K562 (cell line): ENCODE measurements around the gene PPIE. TPM values are rescaled to one million over a fixed set of nuclear protein-coding genes. Genes with fewer than 3 reads are reported as not detected.

ENCODE experiments used
- ATAC-seq: fragments of 200-7000 bp; cut with Tn5 transposase; 3 replicates; pipeline ENCODE4 v1.9.1; 2020; ENCODE audit warnings: moderate library complexity
- BruUV-seq: library from RNA; stranded (reverse); fragments of 400-500 nt; replicated peaks from 2 replicates; lab custom pipeline; 2021; lab: Mats Ljungman, UMichigan
- CTCF ChIA-PET: fragments of 300-600 bp; formaldehyde crosslinking; extraction: SDS; loops from one replicate; lab custom pipeline; 2021; ENCODE audit warnings: low intra/inter-chr PET ratio; lab: Yijun Ruan, JAX
- POLR2A ChIA-PET: fragments of 300-600, 350-650 bp; sonication (Branson Sonifier 250); formaldehyde crosslinking; extraction: SDS; loops from one replicate; lab custom pipeline; 2021; ENCODE audit warnings: antibody characterized with exemption, inconsistent platforms; lab: Yijun Ruan, JAX
- DNase-seq, 4 experiments: peaks; one replicate each; pipeline versions ENCODE4 v3.0.0 to v3.0.0-alpha.2; 2011 to 2018; ENCODE audit warnings: low spot score in 3 of 4, mixed read lengths in 3 of 4; ENCODE audit errors: extremely low read depth in 1 of 4
- FAIRE-seq: peaks from 2 replicates; lab custom pipeline; 2011; peaks lifted over from hg19 to GRCh38; lab: Jason Lieb, UNC
- H2AFZ ChIP-seq: 2 replicates; pipeline ENCODE4 v1.6.0; 2011; ENCODE audit warnings: low read depth, low read length, control low read depth, inconsistent platforms
- H3K27ac ChIP-seq: fragments of 200-600 bp; 3 replicates; pipeline ENCODE4 v1.8.0; 2011; ENCODE audit warnings: low read depth, mild to moderate bottlenecking, control low read depth, inconsistent platforms, low read length, moderate library complexity, mixed read lengths; ENCODE audit errors: extremely low read depth
- H3K27me3 ChIP-seq, 2 experiments: fragments of 300-600 bp in 1 of 2; 2 replicates in 1 of 2; 3 replicates in 1 of 2; pipeline versions ENCODE4 v1.6.0 to v1.8.0; 2011; ENCODE audit warnings: inconsistent platforms in 2 of 2, low read length in 2 of 2, mild to moderate bottlenecking in 1 of 2, mixed read lengths in 1 of 2, moderate library complexity in 1 of 2; ENCODE audit not compliant: control insufficient read depth in 2 of 2, insufficient read depth in 2 of 2
- H3K36me3 ChIP-seq: fragments of 300-600 bp; 3 replicates; pipeline ENCODE4 v1.8.0; 2011; ENCODE audit warnings: mild to moderate bottlenecking, low read length, inconsistent platforms; ENCODE audit not compliant: control insufficient read depth, insufficient read depth
- H3K4me1 ChIP-seq, 2 experiments: fragments of 200-600 bp in 1 of 2; replicated peaks in 1 of 2; 2 replicates in 1 of 2; 3 replicates in 1 of 2; pipeline versions ENCODE4 v1.5.1 to v1.8.0; 2011; ENCODE audit warnings: inconsistent platforms in 2 of 2, low read length in 2 of 2, mild to moderate bottlenecking in 1 of 2, mixed read lengths in 1 of 2, moderate library complexity in 1 of 2; ENCODE audit not compliant: control insufficient read depth in 2 of 2, insufficient read depth in 2 of 2
- H3K4me2 ChIP-seq: 2 replicates; pipeline ENCODE4 v1.6.1; 2011; ENCODE audit warnings: low read length, control low read depth, inconsistent platforms, mixed read lengths; ENCODE audit not compliant: insufficient read depth
- H3K4me3 ChIP-seq: fragments of 200-600 bp; sonication (generic), shearing (Covaris generic); 2 replicates; pipeline ENCODE4 v1.5.1; 2016; ENCODE audit warnings: control low read depth, inconsistent platforms
- H3K79me2 ChIP-seq: fragments of 200-600 bp; 3 replicates; pipeline ENCODE4 v1.8.0; 2011; ENCODE audit warnings: low read length, inconsistent platforms; ENCODE audit not compliant: control insufficient read depth, insufficient read depth
- H3K9ac ChIP-seq, 2 experiments: 2 replicates each; pipeline versions ENCODE4 v1.6.0 to v1.6.1; 2011; ENCODE audit warnings: low read depth in 2 of 2, low read length in 2 of 2, control low read depth in 1 of 2, inconsistent platforms in 1 of 2, mild to moderate bottlenecking in 1 of 2, mixed read lengths in 1 of 2; ENCODE audit not compliant: insufficient read depth in 1 of 2
- H3K9me1 ChIP-seq: one replicate; pipeline ENCODE4 v1.6.0; 2011; ENCODE audit warnings: inconsistent platforms, mild to moderate bottlenecking, low read length, moderate library complexity; ENCODE audit not compliant: control insufficient read depth, insufficient read depth
- H3K9me3 ChIP-seq: replicated peaks from 2 replicates; pipeline ENCODE4 v1.5.1; 2011; ENCODE audit warnings: low read depth, low read length, inconsistent platforms; ENCODE audit not compliant: control insufficient read depth, insufficient read depth
- H4K20me1 ChIP-seq: replicated peaks from 2 replicates; pipeline ENCODE4 v1.6.1; 2011; ENCODE audit warnings: low read length, inconsistent platforms, mixed read lengths; ENCODE audit not compliant: control insufficient read depth, insufficient read depth
- CCAR2 ChIP-seq: fragments of 200-400 bp; formaldehyde crosslinking; IDR thresholded peaks from 2 replicates; pipeline ENCODE4 v1.6.1; 2017; ENCODE audit warnings: mild to moderate bottlenecking, low read depth, low read length
- HSF4 ChIP-seq: fragments of 250-450 bp; sonication (Bioruptor Pico); IDR thresholded peaks from 2 replicates; pipeline ENCODE4 v2.1.2; 2022; ENCODE audit warnings: mild to moderate bottlenecking, moderate library complexity, borderline replicate concordance
- KAT8 ChIP-seq: fragments of 450-650 bp; IDR thresholded peaks from 2 replicates; pipeline ENCODE4 v1.6.1; 2016; ENCODE audit warnings: low read depth, mild to moderate bottlenecking
- ZBTB12 ChIP-seq: fragments of 250-450 bp; sonication (Bioruptor Pico); IDR thresholded peaks from 2 replicates; pipeline ENCODE4 v1.4.0; 2020
- WGBS: fragments of 100-300 bp; shearing (Covaris generic); methylation state at CpG from one replicate; pipeline ENCODE4 v1.1.6; 2016; ENCODE audit warnings: low coverage, mixed read lengths; ENCODE audit not compliant: insufficient coverage; ENCODE audit errors: missing lambda C conversion rate; 5-methylcytosine and 5-hydroxymethylcytosine counted together
- in situ Hi-C: fragments of 300-500 bp; cut with MboI; formaldehyde crosslinking; loops from 4 replicates; pipeline ENCODE4 v1.15.0; 2018; ENCODE audit warnings: inconsistent platforms, mixed read lengths
- intact Hi-C: fragments of 100-400 bp; cut with micrococcal nuclease; formaldehyde crosslinking; loops from 2 replicates; pipeline ENCODE4 v1.14.2; 2022
- polyA plus RNA-seq, 8 experiments: library from polyadenylated mRNA; depleted of rRNA in 4 of 8; stranded (reverse) in 5 of 8; unstranded in 3 of 8; fragments of >200 nt; fragmentation: Nextera tagmentation in 2 of 8; fragmentation: Illumina TruSeq in 1 of 8; extraction: Ambion mirVana in 2 of 8; extraction: Trizol in 1 of 8; gene quantifications; 2 replicates each; pipeline versions ENCODE4 v1.2.1 to v1.2.3, GENCODE V29; 2011 to 2014; ENCODE audit warnings: inconsistent platforms in 1 of 8, missing spikeins in 1 of 8
- total RNA-seq, 7 experiments: library from RNA; depleted of rRNA in 6 of 7; stranded (reverse); fragments of >200 nt in 6 of 7; fragmentation: Illumina TruSeq in 2 of 7; extraction: Trizol in 2 of 7; gene quantifications; 2 replicates each; pipeline versions ENCODE4 v1.2.1 to v1.2.3, GENCODE V29; 2011 to 2021; ENCODE audit warnings: low replicate concordance in 1 of 7

The PPIE gene
- total and polyA plus RNA-seq, 9 of the 15 experiments (the other 6 are each of a cell fraction or from before 2014, with no cell fraction given): 75.4 to 444 (median 131) TPM

- FAIRE-seq (no peak), ATAC-seq (no peak), DNase-seq (no peak)
- Histone ChIP-seq H3K27me3 (no peaks in the 10 kb centered on the region), H3K9me3 (no peaks in the 10 kb centered on the region), H3K4me1 (peaks cover 3 to 18% of the 10 kb centered on the region in 2 experiments; a peak in 3 of 5 replicates), H3K79me2 (no peaks in the 10 kb centered on the region), H3K9me1 (no peaks in the 10 kb centered on the region), H3K4me3 (no peak overlapping the region), H3K9ac (0 out of 4 replicates have a peak overlapping the region, but pooled peaks of 1 of the 2 experiments have one; percentile 6), H3K36me3 (peaks cover 17% of the 10 kb centered on the region; the same call in 2 of the 3 replicates), H4K20me1 (no peaks in the 10 kb centered on the region; the same call in 1 of the 2 replicates), H2AFZ (no peak overlapping the region), H3K27ac (no peak overlapping the region), H3K4me2 (no peak overlapping the region)
- ChIA-PET POLR2A (interaction anchor here (1.2 to 1.3 kb wide), 2 partner anchors 23 to 51 kb away, joined by 3 to 4 read pairs; partner anchors contain the start of gene PPIE), CTCF (no interaction called here)
- WGBS: 60% methylated on average over 16 of the region's 16 CpGs
- TF ChIP-seq CCAR2: no peak
- TF ChIP-seq HSF4 (CRISPR knock-in tag): no peak
- TF ChIP-seq ZBTB12 (CRISPR knock-in tag): no peak
- no peak for TF ChIP-seq KAT8
- no TSS peak for BruUV-seq
- in situ Hi-C loops: loop anchor here (5.0 kb wide), 1 partner anchor 239 kb away; no protein-coding TSS in a partner anchor
- intact Hi-C loops: loop anchor here (5.0 kb wide), 1 partner anchor 239 kb away; no protein-coding TSS in a partner anchor
Measured at GRCh38 chr1:39761557-39762260, 23.0 kb downstream of the PPIE start.
